ENCODE results near the gene EIF2S1.
A peak's percentile ranks its signal among the peaks of the same experiment; 100 is the strongest.

- TF ChIP-seq CTCF (IDR thresholded peaks at IDR 0.05 in 2 of 3, conservative IDR thresholded peaks at IDR 0.05 in 1 of 3; ENCODE audit: borderline replicate concordance in 1 of 3, insufficient read depth in 1 of 3, low read depth in 2 of 3, low read length in 2 of 3) (peak; percentile 75 to 88 (median 76)), JUND (IDR thresholded peaks at IDR 0.05) (no peak), FOSL1 (IDR thresholded peaks at IDR 0.05; ENCODE audit: low read depth) (no peak), RAD21 (IDR thresholded peaks at IDR 0.05; ENCODE audit: low read depth) (peak; percentile 92), ELF1 (IDR thresholded peaks at IDR 0.05; ENCODE audit: borderline replicate concordance, low read depth) (no peak), ZFX (IDR thresholded peaks at IDR 0.05) (no peak), SP1 (IDR thresholded peaks at IDR 0.05; ENCODE audit: low read depth) (no peak)
Observed at GRCh38 chr14:67426983-67427606, 67.0 kb downstream of the EIF2S1 start.

Data from HCT116 (cell line).